ENCODE measurements around the gene SMURF1.

DNA sequence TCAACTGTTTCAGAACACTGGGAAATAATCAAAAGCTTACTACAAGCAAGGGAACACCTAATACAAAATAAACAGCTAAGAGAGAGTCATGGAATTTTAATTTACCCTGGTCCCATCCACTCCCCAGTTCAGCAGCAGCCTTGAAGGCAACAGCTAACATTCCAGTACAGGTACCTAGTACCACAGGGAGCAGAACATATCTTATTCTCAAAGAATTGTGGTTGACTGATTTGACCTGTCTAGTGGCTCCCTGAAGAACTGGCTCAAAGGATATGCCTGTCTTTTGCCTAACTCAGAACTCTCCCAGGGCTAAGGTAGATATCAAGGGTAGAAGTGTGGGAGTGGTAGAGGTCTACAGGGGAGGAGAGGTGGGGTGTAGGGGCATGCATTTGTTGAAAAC is 32.3 kb downstream of the SMURF1 start:
- TF ChIP-seq, protein P1, sequence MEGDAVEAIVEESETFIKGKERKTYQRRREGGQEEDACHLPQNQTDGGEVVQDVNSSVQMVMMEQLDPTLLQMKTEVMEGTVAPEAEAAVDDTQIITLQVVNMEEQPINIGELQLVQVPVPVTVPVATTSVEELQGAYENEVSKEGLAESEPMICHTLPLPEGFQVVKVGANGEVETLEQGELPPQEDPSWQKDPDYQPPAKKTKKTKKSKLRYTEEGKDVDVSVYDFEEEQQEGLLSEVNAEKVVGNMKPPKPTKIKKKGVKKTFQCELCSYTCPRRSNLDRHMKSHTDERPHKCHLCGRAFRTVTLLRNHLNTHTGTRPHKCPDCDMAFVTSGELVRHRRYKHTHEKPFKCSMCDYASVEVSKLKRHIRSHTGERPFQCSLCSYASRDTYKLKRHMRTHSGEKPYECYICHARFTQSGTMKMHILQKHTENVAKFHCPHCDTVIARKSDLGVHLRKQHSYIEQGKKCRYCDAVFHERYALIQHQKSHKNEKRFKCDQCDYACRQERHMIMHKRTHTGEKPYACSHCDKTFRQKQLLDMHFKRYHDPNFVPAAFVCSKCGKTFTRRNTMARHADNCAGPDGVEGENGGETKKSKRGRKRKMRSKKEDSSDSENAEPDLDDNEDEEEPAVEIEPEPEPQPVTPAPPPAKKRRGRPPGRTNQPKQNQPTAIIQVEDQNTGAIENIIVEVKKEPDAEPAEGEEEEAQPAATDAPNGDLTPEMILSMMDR (IDR thresholded peaks at IDR 0.05) = no peak
- no peak for TF ChIP-seq POLR2A (IDR thresholded peaks at IDR 0.05)
